Embryonic facial prominence (tissue), 1 donor: ENCODE measurements around the gene DHX57.

Experiments used
- DNase-seq: peaks from one replicate; pipeline ENCODE4 v3.0.0-alpha.2; 2016; ENCODE audit errors: extremely low spot score

Gene DHX57

DNA sequence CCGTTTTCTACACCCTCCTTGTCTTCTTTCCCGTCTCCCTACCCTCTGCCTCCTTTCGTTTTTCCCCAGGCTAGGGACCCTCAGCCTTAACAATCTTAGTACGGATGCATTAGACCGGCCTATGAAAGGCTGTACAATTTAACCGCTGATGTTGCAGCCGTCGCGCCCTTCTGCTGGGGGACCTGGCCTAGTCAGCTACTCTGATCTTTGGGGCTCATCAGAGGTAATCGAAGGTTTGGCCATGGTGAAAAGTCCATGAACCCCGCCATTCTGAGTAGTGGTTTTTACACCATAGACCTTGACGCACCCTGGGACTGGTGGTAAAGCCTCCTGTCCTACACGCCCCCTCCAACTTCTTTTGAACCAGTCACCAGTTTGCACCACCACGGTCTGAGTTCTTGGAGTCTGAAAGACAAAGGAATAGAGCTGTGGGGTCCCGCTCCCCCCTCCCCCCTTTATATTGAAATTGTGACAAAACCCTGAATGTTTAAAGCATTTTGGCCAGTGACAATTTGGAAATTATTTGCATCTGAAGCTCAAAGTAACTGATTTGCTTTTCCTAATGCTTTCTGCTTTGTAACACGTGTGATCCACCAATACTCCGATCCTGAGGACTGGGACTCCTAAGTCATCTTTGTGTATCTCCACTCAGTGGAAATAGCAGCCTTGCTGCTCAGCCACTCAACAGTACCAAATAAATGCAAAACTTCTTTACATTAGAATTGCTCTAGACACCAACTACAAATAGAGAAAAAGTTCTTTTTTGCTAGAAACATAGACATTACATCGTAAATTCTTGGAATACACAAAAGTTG lies 123.9 kb downstream of the DHX57 start:
- DNase-seq: no peak

GRCh38 chr2:38750891-38751595 lies 124.7 kb downstream of the DHX57 start, which contains the start of gene SRSF7:
SRSF7 (minus strand) TSS chr2:38751361; CDS start chr2:38751256, 105 bp downstream.
- peak; percentile 100 for DNase-seq

GRCh38 chr2:38750011-38750890 lies 125.5 kb downstream of the DHX57 start:
- no peak for DNase-seq

- DNase-seq: no peak
These were observed 126.6 kb downstream of the DHX57 start for GRCh38 chr2:38748943-38749804.

DNA sequence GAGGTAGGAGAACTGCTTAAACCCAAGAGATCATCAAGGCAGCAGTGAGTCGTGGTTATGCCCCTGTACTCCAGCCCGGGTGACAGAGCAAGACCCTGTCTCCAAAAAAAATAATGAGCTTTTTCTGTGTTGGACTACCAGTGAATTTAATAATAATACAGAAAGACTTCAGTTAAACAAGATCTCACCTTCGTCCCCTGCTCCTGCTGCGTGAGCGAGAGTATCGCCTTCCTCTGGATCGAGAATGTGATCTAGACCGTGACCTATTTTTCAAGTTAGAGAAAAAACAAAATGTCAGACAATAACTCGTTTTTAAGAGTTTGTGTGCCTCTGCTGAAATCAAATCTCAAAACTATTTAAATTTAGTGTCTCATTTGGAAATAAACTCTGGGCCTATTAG lies 127.3 kb downstream of the DHX57 start:
- no peak for DNase-seq

GRCh38 chr2:38747819-38748218 lies 127.9 kb downstream of the DHX57 start:
- no peak for DNase-seq
